GM19328 (cell line): ENCODE data around the gene RWDD4.

Experiments used
- ATAC-seq: cut with Tn5 transposase; IDR thresholded peaks from one replicate; pipeline ENCODE4 v1.9.1; 2021; ENCODE audit warnings: mild to moderate bottlenecking, moderate library complexity; ENCODE audit not compliant: unreplicated experiment

The RWDD4 gene

GRCh38 chr4:183602557-183603027, 56.4 kb downstream of the RWDD4 start:
- ATAC-seq: no peak

GRCh38 chr4:183601381-183601780, 57.6 kb downstream of the RWDD4 start:
- no peak for ATAC-seq

GRCh38 chr4:183600189-183600685, 58.7 kb downstream of the RWDD4 start:
- ATAC-seq: no peak

DNA sequence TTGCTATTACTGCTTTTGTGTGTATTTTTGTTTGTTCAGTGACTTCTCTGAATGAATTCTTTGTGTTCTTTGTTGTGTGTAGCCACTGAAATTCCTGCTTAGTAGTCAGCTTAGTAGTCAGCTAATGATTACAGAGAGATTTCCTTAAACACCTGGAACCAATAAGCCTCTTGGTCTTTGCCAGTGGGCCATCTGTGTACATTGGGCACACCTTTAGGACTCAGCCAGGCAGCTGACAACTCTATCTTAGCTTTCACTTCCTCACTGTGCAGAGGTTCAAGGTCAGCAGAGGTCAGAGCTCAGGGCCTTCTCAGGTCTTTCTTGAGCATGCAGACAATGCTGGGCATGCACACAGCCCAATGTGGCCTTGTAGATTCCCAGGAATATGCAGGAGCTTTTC, 59.3 kb downstream of the RWDD4 start:
- ATAC-seq: peak; percentile 71

- ATAC-seq: no peak
Observed at GRCh38 chr4:183599284-183599683, 59.7 kb downstream of the RWDD4 start.

DNA sequence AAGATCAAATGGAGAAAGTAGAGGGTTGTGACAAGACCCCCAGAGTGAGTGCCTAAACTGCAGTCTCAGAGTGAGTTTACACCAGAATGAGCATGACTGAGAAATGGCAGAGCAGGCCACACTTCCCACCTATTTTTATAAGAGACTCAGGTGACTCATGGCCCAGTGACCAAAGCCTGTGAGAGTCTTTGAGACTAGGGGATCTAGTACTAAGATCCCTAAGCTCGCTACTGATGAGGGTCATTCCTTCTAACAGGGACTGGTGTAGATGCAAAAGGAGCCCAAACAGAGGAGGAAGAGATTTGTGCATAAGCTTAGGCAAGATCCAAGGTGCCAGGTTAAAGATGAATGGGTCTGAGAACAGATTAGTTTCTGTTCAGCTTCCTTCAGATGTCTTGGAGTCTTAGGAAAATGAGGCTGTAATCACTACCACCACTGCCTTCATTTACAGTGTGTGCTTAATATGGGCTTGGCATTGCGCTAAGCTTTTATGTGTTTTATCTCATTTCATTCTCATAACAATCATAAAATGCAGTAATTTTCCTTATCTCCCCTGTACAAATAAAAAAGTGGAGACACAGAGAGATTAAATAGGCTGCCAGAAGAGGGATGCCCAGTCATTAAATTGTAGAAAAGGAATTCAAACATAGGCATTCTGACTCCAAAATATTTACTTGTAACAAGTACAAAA, 62.8 kb downstream of the RWDD4 start:
- no peak for ATAC-seq

- ATAC-seq: no peak
Observed at GRCh38 chr4:183594823-183595222, 64.2 kb downstream of the RWDD4 start.

GRCh38 chr4:183591301-183591700, 67.7 kb downstream of the RWDD4 start:
- ATAC-seq: no peak
